Endothelial cell of umbilical vein (primary cell): Measurements from ENCODE around the gene ALK. TPM values are rescaled to one million over a fixed set of nuclear protein-coding genes. Genes with fewer than 3 reads are reported as not detected.

ENCODE experiments used
- BruUV-seq: library from RNA; stranded (reverse); fragments of 400-500 nt; replicated peaks from 2 replicates; lab custom pipeline; 2021; lab: Mats Ljungman, UMichigan
- CTCF ChIA-PET: fragments of 300-600, 350-600 bp; sonication (Branson Sonifier 250); formaldehyde crosslinking; loops from one replicate; lab custom pipeline; 2021; ENCODE audit warnings: antibody characterized with exemption, inconsistent platforms; lab: Charles Lee
- POLR2A ChIA-PET: fragments of 300-600, 350-600 bp; sonication (Branson Sonifier 250); formaldehyde crosslinking; loops from one replicate; lab custom pipeline; 2021; ENCODE audit warnings: antibody characterized with exemption, inconsistent platforms; lab: Charles Lee
- DNase-seq: peaks from one replicate; pipeline ENCODE4 v3.0.0-alpha.2; 2011; ENCODE audit warnings: low read depth, low spot score
- FAIRE-seq: peaks from 2 replicates; lab custom pipeline; 2011; peaks lifted over from hg19 to GRCh38; lab: Jason Lieb, UNC
- H2AFZ ChIP-seq: 2 replicates; pipeline ENCODE4 v1.6.0; 2012; ENCODE audit warnings: low read depth, low read length, control low read depth, inconsistent platforms
- H3K27ac ChIP-seq: 2 replicates; pipeline ENCODE4 v1.5.1; 2011; ENCODE audit warnings: low read depth, mild to moderate bottlenecking, control low read depth, low read length, moderate library complexity; ENCODE audit not compliant: insufficient read depth
- H3K27me3 ChIP-seq, 2 experiments: 2 replicates each; pipeline versions ENCODE4 v1.6.0 to v1.6.1; 2011; ENCODE audit warnings: low read length in 2 of 2, mixed read lengths in 1 of 2; ENCODE audit not compliant: control insufficient read depth in 2 of 2, insufficient read depth in 2 of 2
- H3K36me3 ChIP-seq, 2 experiments: 2 replicates in 1 of 2; 3 replicates in 1 of 2; pipeline ENCODE4 v1.5.1; 2011; ENCODE audit warnings: low read length in 2 of 2, mild to moderate bottlenecking in 1 of 2, moderate library complexity in 1 of 2; ENCODE audit not compliant: control insufficient read depth in 2 of 2, insufficient read depth in 2 of 2; ENCODE audit errors: extremely low read depth in 1 of 2
- H3K4me1 ChIP-seq: 3 replicates; pipeline ENCODE4 v1.5.1; 2011; ENCODE audit warnings: mild to moderate bottlenecking, low read length; ENCODE audit not compliant: control insufficient read depth, insufficient read depth; ENCODE audit errors: extremely low read depth
- H3K4me2 ChIP-seq: 2 replicates; pipeline ENCODE4 v1.6.1; 2011; ENCODE audit warnings: low read length, control low read depth, mixed read lengths; ENCODE audit not compliant: insufficient read depth
- H3K4me3 ChIP-seq, 3 experiments: fragments of 200-600 bp in 1 of 3; sonication (generic), shearing (Covaris generic) in 1 of 3; replicated peaks in 1 of 3; 2 replicates each; pipeline ENCODE4 v1.5.1; 2011 to 2016; ENCODE audit warnings: control low read depth in 3 of 3, low read length in 3 of 3, mild to moderate bottlenecking in 2 of 3, inconsistent platforms in 1 of 3, low read depth in 1 of 3, moderate library complexity in 1 of 3; ENCODE audit not compliant: insufficient read depth in 1 of 3
- H3K79me2 ChIP-seq: 2 replicates; pipeline ENCODE4 v1.6.0; 2012; ENCODE audit warnings: low read length, inconsistent platforms; ENCODE audit not compliant: control insufficient read depth, insufficient read depth
- H3K9ac ChIP-seq: replicated peaks from 2 replicates; pipeline ENCODE3; 2011; ENCODE audit warnings: low read length, control low read depth; ENCODE audit not compliant: insufficient read depth; ENCODE audit errors: extremely low read depth
- H3K9me1 ChIP-seq: replicated peaks from 3 replicates; pipeline ENCODE4 v1.6.0; 2011; ENCODE audit warnings: mild to moderate bottlenecking, low read length; ENCODE audit not compliant: control insufficient read depth, insufficient read depth; ENCODE audit errors: extremely low read depth
- H3K9me3 ChIP-seq: replicated peaks from 2 replicates; pipeline ENCODE4 v1.5.1; 2012; ENCODE audit warnings: low read length, inconsistent platforms; ENCODE audit not compliant: control insufficient read depth, insufficient read depth
- H4K20me1 ChIP-seq: replicated peaks from 2 replicates; pipeline ENCODE3; 2011; ENCODE audit warnings: mild to moderate bottlenecking, low read length; ENCODE audit not compliant: control insufficient read depth, insufficient read depth; ENCODE audit errors: extremely low read depth
- CTCF ChIP-seq, 2 donors: IDR thresholded peaks; 1 replicate in 1 of 2; 2 replicates in 1 of 2; pipeline ENCODE4 v1.5.1; 2011; ENCODE audit warnings: low read length in 2 of 2, mild to moderate bottlenecking in 2 of 2, moderate library complexity in 2 of 2, control low read depth in 1 of 2, inconsistent platforms in 1 of 2, low read depth in 1 of 2; ENCODE audit not compliant: insufficient read depth in 1 of 2; ENCODE audit errors: extremely low read depth in 1 of 2
- EZH2 ChIP-seq: IDR thresholded peaks from 2 replicates; pipeline ENCODE4 v1.6.1; 2012; ENCODE audit warnings: borderline replicate concordance, low read depth, mild to moderate bottlenecking, moderate library complexity, low read length, inconsistent platforms; ENCODE audit not compliant: severe bottlenecking
- FOS ChIP-seq: IDR thresholded peaks from 2 replicates; pipeline ENCODE4 v1.6.1; 2011; ENCODE audit warnings: mild to moderate bottlenecking, low read length, moderate library complexity, borderline replicate concordance; ENCODE audit not compliant: insufficient read depth
- JUN ChIP-seq: IDR thresholded peaks from 2 replicates; pipeline ENCODE4 v1.6.1; 2011; ENCODE audit warnings: borderline replicate concordance, low read depth; ENCODE audit not compliant: insufficient read length, insufficient read depth
- MAX ChIP-seq: IDR thresholded peaks from 2 replicates; pipeline ENCODE4 v1.6.1; 2011; ENCODE audit not compliant: insufficient read depth, insufficient read length
- MYC ChIP-seq: IDR thresholded peaks from one replicate; pipeline ENCODE4 v1.6.1; 2011; ENCODE audit warnings: mild to moderate bottlenecking, low read depth, low read length
- POLR2A ChIP-seq: IDR thresholded peaks from 2 replicates; pipeline ENCODE4 v1.6.1; 2012; ENCODE audit warnings: low read depth, mild to moderate bottlenecking, control low read depth, low read length
- dilution Hi-C: fragments of 300-500 bp; cut with MboI; formaldehyde crosslinking; loops from one replicate; pipeline ENCODE4 v1.15.0; 2019; ENCODE audit warnings: low sequenced_read_pairs; ENCODE audit not compliant: extremely low pct_ligation_motif_present
- intact Hi-C: fragments of 100-400 bp; cut with micrococcal nuclease; formaldehyde crosslinking; loops from one replicate; pipeline ENCODE4 v1.10.0; 2022
- polyA plus RNA-seq, 4 experiments: library from polyadenylated mRNA; depleted of rRNA in 3 of 4; stranded (reverse) in 3 of 4; unstranded in 1 of 4; fragments of >200 nt; gene quantifications; 2 replicates each; pipeline versions ENCODE4 v1.2.1 to v1.2.3, GENCODE V29; 2011 to 2012; ENCODE audit warnings: missing spikeins in 1 of 4
- total RNA-seq: library from RNA; stranded (reverse); gene quantifications from 2 replicates; pipeline ENCODE4 v1.2.3, GENCODE V29; 2021

The ALK gene
- total and polyA plus RNA-seq, 2 donors (not counting 3 experiments of a cell fraction or from before 2014, with no cell fraction given): not detected

- CTCF ChIA-PET: interaction anchor here (1.0 to 2.5 kb wide), 2 partner anchors 9 to 24 kb away, joined by 3 to 10 read pairs; no protein-coding TSS in a partner anchor
- Histone ChIP-seq H3K36me3 (no peaks in the 10 kb centered on the region), H4K20me1 (no peaks in the 10 kb centered on the region), H3K4me3 (no peak overlapping the region), H3K9me3 (no peaks in the 10 kb centered on the region), H3K4me2 (no peak overlapping the region), H3K27me3 (no peaks in the 10 kb centered on the region), H3K4me1 (no peaks in the 10 kb centered on the region), H3K27ac (no peak overlapping the region), H3K79me2 (no peaks in the 10 kb centered on the region), H3K9ac (no peak overlapping the region), H3K9me1 (no peaks in the 10 kb centered on the region), H2AFZ (no peak overlapping the region)
- POLR2A ChIA-PET: no interaction called here
- DNase-seq: no peak
- FAIRE-seq: no peak
- no peak for TF ChIP-seq MYC
- no peak for TF ChIP-seq EZH2
- TF ChIP-seq POLR2A: no peak
- TF ChIP-seq JUN: no peak
- intact Hi-C loops: no loop called here
- BruUV-seq: no TSS peak
- dilution Hi-C loops: no loop called here
Observed at GRCh38 chr2:29284671-29285070, 636.7 kb downstream of the ALK start.

GRCh38 chr2:29281916-29282247, 639.5 kb downstream of the ALK start:
- no peak overlapping the region for H3K4me2 ChIP-seq
- ChIA-PET CTCF (no interaction called here), POLR2A (no interaction called here)
- H3K9me3 ChIP-seq: no peaks in the 10 kb centered on the region
- H2AFZ ChIP-seq: no peak overlapping the region
- H3K27me3 ChIP-seq: no peaks in the 10 kb centered on the region
- intact Hi-C loops (no loop called here), dilution Hi-C loops (no loop called here)
- H3K27ac ChIP-seq: no peak overlapping the region
- no peak for TF ChIP-seq FOS
- no peak for TF ChIP-seq JUN
- TF ChIP-seq CTCF (IDR thresholded peaks at IDR 0.05; ENCODE audit: extremely low read depth in 1 of 2, insufficient read depth in 1 of 2, low read depth in 1 of 2, low read length in 2 of 2): no peak
- no peak for TF ChIP-seq MYC
- no peak for TF ChIP-seq POLR2A
- no peak for TF ChIP-seq MAX
- H3K4me1 ChIP-seq: no peaks in the 10 kb centered on the region
- H3K9me1 ChIP-seq: no peaks in the 10 kb centered on the region
- FAIRE-seq (no peak), DNase-seq (no peak)
- BruUV-seq: no TSS peak
- H3K9ac ChIP-seq: no peak overlapping the region
- no peaks in the 10 kb centered on the region for H4K20me1 ChIP-seq
- H3K36me3 ChIP-seq: no peaks in the 10 kb centered on the region
- no peaks in the 10 kb centered on the region for H3K79me2 ChIP-seq
- H3K4me3 ChIP-seq: no peak overlapping the region
